Activated CD8-positive, alpha-beta memory T cell treated with anti-CD3 and anti-CD28 coated beads, Interleukin-2, amount 10 ng/mL, durations not matched to agents 7 days and 5 days (primary cell): ENCODE data around the gene PHC2. TPM values are rescaled to one million over a fixed set of nuclear protein-coding genes. Genes with fewer than 3 reads are reported as not detected.
A peak's percentile ranks its signal among the peaks of the same experiment; 100 is the strongest.

Experiments
- ATAC-seq: fragments of 150-1000 bp; cut with Tn5 transposase; one replicate; pipeline ENCODE4 v1.10.0; 2021; ENCODE audit warnings: moderate library complexity
- CTCF ChIA-PET: fragments of 350-600 bp; sonication (Branson Sonifier 250); formaldehyde crosslinking; loops from one replicate; lab custom pipeline; 2021; ENCODE audit warnings: antibody characterized with exemption; lab: Charles Lee
- DNase-seq: peaks from one replicate; pipeline ENCODE4 v3.0.0-alpha.2; 2020
- H3K27ac Mint-ChIP-seq: one replicate; pipeline ENCODE4 v1.8.0; 2021; ENCODE audit warnings: mild to moderate bottlenecking, mixed read lengths
- H3K27me3 Mint-ChIP-seq: one replicate; pipeline ENCODE4 v1.8.0; 2021; ENCODE audit warnings: mixed read lengths
- H3K36me3 Mint-ChIP-seq: one replicate; pipeline ENCODE4 v1.8.0; 2021; ENCODE audit warnings: mild to moderate bottlenecking, mixed read lengths
- H3K4me1 Mint-ChIP-seq: one replicate; pipeline ENCODE4 v1.8.0; 2021; ENCODE audit warnings: mixed read lengths
- H3K4me3 Mint-ChIP-seq: one replicate; pipeline ENCODE4 v1.8.0; 2021; ENCODE audit warnings: mild to moderate bottlenecking, moderate library complexity, mixed read lengths
- H3K9me3 Mint-ChIP-seq: one replicate; pipeline ENCODE4 v1.8.0; 2022; ENCODE audit warnings: low read depth, mixed read lengths
- total RNA-seq, 2 experiments: library from RNA; stranded (reverse); gene quantifications; one replicate each; pipeline ENCODE4 v1.2.3, GENCODE V29; 2021

The PHC2 gene
- total RNA-seq, 2 experiments from 2014 or later, result 36.4 to 43.0 TPM

- no peak for DNase-seq
- no peaks in the 10 kb centered on the region for H3K4me1 Mint-ChIP-seq
- CTCF ChIA-PET, result interaction anchor here (0.7 to 1.0 kb wide), 2 partner anchors 18 to 94 kb away, joined by 3 read pairs; no protein-coding TSS in a partner anchor
- no peak overlapping the region for H3K27ac Mint-ChIP-seq
- no peaks in the 10 kb centered on the region for H3K36me3 Mint-ChIP-seq
- peaks cover 40% of the 10 kb centered on the region for H3K27me3 Mint-ChIP-seq
- H3K4me3 Mint-ChIP-seq, result no peak overlapping the region
- ATAC-seq, result no peak
- no peaks in the 10 kb centered on the region for H3K9me3 Mint-ChIP-seq
These were observed 41.8 kb downstream of the PHC2 start for GRCh38 chr1:33388805-33389771.

- Mint-ChIP-seq H3K27ac (no peak overlapping the region), H3K36me3 (no peaks in the 10 kb centered on the region), H3K4me1 (no peaks in the 10 kb centered on the region), H3K27me3 (peaks cover 37% of the 10 kb centered on the region), H3K4me3 (no peak overlapping the region), H3K9me3 (no peaks in the 10 kb centered on the region)
- ATAC-seq (no peak), DNase-seq (no peak)
- CTCF ChIA-PET, result no interaction called here
These were observed 43.3 kb downstream of the PHC2 start for GRCh38 chr1:33387625-33388024.

DNA sequence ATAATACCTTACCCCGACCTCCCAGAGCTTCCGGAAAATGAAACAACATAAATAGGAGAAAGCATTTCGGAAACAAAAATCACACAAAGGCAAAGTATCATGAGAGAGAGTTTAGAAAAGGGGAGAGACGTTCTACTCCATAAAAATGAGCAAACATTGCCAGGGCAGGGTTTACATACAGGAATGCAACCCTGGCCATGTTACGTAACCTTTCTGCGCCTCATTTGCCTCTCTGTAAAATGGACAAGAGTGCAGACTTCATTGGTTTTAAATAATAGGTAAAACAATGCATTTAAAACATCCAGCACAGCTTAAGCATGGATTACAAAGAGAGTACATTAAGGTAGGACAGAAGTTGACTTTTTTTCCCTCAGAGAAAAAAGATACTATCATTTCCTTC lies 45.6 kb downstream of the PHC2 start:
- no peak overlapping the region for H3K27ac Mint-ChIP-seq
- CTCF ChIA-PET, result interaction anchor here (1.0 kb wide), 1 partner anchor 87 kb away, joined by 3 read pairs; no protein-coding TSS in a partner anchor
- no peaks in the 10 kb centered on the region for H3K9me3 Mint-ChIP-seq

DNA sequence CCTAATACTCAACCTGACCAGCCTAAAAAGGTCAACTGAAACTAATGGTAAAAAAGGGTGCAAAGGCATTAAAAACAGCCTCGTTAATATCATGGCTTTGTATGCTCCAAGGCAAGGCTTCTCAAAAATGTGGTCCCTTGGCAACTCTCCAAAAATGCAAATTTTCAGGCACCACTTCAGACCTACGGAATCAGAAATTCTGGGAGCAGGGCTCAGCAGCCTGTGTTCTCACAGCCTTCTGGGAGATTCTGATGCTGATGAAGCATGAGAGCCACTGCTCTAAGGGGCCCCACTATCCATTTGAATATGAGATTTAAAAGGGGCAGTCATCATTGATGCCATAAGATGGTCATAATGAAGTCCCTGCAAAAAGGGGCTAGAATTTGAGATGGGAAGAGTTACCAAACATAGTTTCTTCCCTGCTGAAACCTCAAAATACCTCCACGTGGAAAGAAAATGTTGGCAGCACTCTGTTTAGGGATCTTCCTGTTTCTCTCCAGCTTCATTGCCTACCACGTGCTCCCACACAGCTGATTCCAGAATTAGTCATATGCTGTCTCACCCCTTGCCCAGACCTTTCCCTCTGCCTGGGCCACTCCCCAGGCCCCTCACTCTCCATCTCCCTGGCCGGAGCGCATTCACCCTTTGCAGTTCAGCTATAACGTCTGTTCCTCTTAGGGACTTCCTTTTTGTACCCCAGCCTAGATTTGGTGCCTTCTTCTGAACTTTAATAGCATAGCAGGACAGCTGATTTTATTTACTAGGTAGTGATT lies 46.7 kb downstream of the PHC2 start:
- H3K4me1 Mint-ChIP-seq, result peaks cover 17% of the 10 kb centered on the region
- DNase-seq (peak; percentile 31), ATAC-seq (no peak)
- no peaks in the 10 kb centered on the region for H3K36me3 Mint-ChIP-seq
- no peaks in the 10 kb centered on the region for H3K9me3 Mint-ChIP-seq
- H3K27me3 Mint-ChIP-seq, result peaks cover 47% of the 10 kb centered on the region
- H3K4me3 Mint-ChIP-seq, result no peak overlapping the region
- no peak overlapping the region for H3K27ac Mint-ChIP-seq
- CTCF ChIA-PET, result interaction anchor here (1.0 kb wide), 1 partner anchor 86 kb away, joined by 3 read pairs; no protein-coding TSS in a partner anchor

More for the DNA sequence above, 45.6 kb downstream of the PHC2 start:
- H3K4me3 Mint-ChIP-seq, result no peak overlapping the region
- H3K4me1 Mint-ChIP-seq, result peaks cover 11% of the 10 kb centered on the region
- H3K36me3 Mint-ChIP-seq, result no peaks in the 10 kb centered on the region
- ATAC-seq, result no peak
- H3K27me3 Mint-ChIP-seq, result peaks cover 41% of the 10 kb centered on the region
- peak; percentile 14 for DNase-seq

GRCh38 chr1:33383489-33383888 lies 47.4 kb downstream of the PHC2 start:
- DNase-seq, result peak; percentile 2
- no peak overlapping the region for H3K4me3 Mint-ChIP-seq
- H3K9me3 Mint-ChIP-seq, result no peaks in the 10 kb centered on the region
- no peak overlapping the region for H3K27ac Mint-ChIP-seq
- ATAC-seq, result no peak
- peaks cover 49% of the 10 kb centered on the region for H3K27me3 Mint-ChIP-seq
- H3K4me1 Mint-ChIP-seq, result peaks cover 17% of the 10 kb centered on the region
- no peaks in the 10 kb centered on the region for H3K36me3 Mint-ChIP-seq
- CTCF ChIA-PET, result no interaction called here

GRCh38 chr1:33382661-33383415 lies 48.1 kb downstream of the PHC2 start:
- no peak for ATAC-seq
- CTCF ChIA-PET, result interaction anchor here (1.6 kb wide), 1 partner anchor 110 kb away, joined by 4 read pairs; no protein-coding TSS in a partner anchor
- Mint-ChIP-seq H3K27me3 (peaks cover 55% of the 10 kb centered on the region), H3K4me1 (peaks cover 17% of the 10 kb centered on the region), H3K27ac (no peak overlapping the region), H3K4me3 (no peak overlapping the region), H3K36me3 (no peaks in the 10 kb centered on the region), H3K9me3 (no peaks in the 10 kb centered on the region)
- peak; percentile 19 for DNase-seq

- no peak for ATAC-seq
- H3K4me1 Mint-ChIP-seq, result peaks cover 19% of the 10 kb centered on the region
- CTCF ChIA-PET, result interaction anchor here (1.6 kb wide), 1 partner anchor 109 kb away, joined by 4 read pairs; no protein-coding TSS in a partner anchor
- H3K27ac Mint-ChIP-seq, result no peak overlapping the region
- peaks cover 57% of the 10 kb centered on the region for H3K27me3 Mint-ChIP-seq
- no peak overlapping the region for H3K4me3 Mint-ChIP-seq
- H3K36me3 Mint-ChIP-seq, result no peaks in the 10 kb centered on the region
- peak; percentile 35 for DNase-seq
- H3K9me3 Mint-ChIP-seq, result no peaks in the 10 kb centered on the region
These were observed 48.9 kb downstream of the PHC2 start for GRCh38 chr1:33381977-33382376.

DNA sequence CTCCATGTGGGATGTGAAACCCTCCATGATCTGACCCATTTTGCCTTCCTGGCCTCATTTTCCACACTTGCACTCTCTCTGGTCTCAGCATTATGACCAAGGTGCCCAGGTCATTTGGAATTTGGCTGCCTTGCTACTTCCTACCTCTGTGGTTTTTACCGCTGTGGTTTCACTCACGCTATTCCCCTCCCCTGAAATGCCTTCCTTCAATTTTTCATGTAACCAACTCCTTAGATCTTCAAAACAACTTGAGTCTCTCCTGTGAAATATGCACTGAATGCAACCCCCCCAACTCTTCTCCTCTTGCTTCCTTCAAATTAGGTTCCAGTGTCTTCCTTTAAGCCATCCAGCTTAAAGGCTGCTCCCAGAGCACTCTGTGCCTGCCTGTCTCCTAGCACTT lies 50.1 kb downstream of the PHC2 start:
- Mint-ChIP-seq H3K9me3 (no peaks in the 10 kb centered on the region), H3K4me3 (no peak overlapping the region), H3K4me1 (peaks cover 21% of the 10 kb centered on the region), H3K27ac (no peak overlapping the region), H3K36me3 (no peaks in the 10 kb centered on the region), H3K27me3 (peaks cover 57% of the 10 kb centered on the region)
- no peak for DNase-seq
- CTCF ChIA-PET, result no interaction called here
- no peak for ATAC-seq

GRCh38 chr1:33379631-33380354 lies 51.1 kb downstream of the PHC2 start:
- CTCF ChIA-PET, result no interaction called here
- DNase-seq, result no peak
- Mint-ChIP-seq H3K27me3 (peaks cover 55% of the 10 kb centered on the region), H3K4me1 (peaks cover 21% of the 10 kb centered on the region), H3K36me3 (no peaks in the 10 kb centered on the region), H3K27ac (no peak overlapping the region), H3K9me3 (no peaks in the 10 kb centered on the region), H3K4me3 (no peak overlapping the region)
- no peak for ATAC-seq

DNA sequence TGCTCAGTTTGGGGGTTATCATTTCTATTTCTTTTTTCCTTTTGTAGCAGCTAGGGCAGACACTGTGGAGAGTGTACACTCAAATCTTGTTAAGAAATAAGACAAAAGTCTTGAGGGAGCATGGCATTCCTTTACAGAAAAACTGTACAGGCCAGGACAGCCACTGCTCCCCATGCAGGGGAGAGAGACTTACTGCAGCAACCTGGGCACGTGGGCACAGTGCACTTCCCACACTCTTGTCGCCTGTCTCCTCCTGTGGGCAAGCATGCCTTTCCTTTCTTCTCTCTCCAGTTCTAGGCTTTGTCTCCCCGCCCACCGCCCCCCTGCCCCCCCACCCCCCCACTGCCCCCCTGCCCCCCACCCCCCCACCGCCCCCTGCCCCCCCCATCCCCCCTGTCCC lies 51.9 kb downstream of the PHC2 start:
- Mint-ChIP-seq H3K27ac (no peak overlapping the region), H3K4me3 (no peak overlapping the region), H3K9me3 (no peaks in the 10 kb centered on the region), H3K27me3 (peaks cover 50% of the 10 kb centered on the region), H3K36me3 (no peaks in the 10 kb centered on the region), H3K4me1 (peaks cover 21% of the 10 kb centered on the region)
- CTCF ChIA-PET, result no interaction called here
- DNase-seq, result no peak
- ATAC-seq, result no peak

- Mint-ChIP-seq H3K27me3 (peaks cover 48% of the 10 kb centered on the region), H3K9me3 (no peaks in the 10 kb centered on the region), H3K27ac (no peak overlapping the region), H3K36me3 (no peaks in the 10 kb centered on the region), H3K4me3 (no peak overlapping the region), H3K4me1 (peaks cover 21% of the 10 kb centered on the region)
- CTCF ChIA-PET, result no interaction called here
- no peak for DNase-seq
- no peak for ATAC-seq
These were observed 52.4 kb downstream of the PHC2 start for GRCh38 chr1:33378524-33378923.

- Mint-ChIP-seq H3K4me3 (no peak overlapping the region), H3K9me3 (no peaks in the 10 kb centered on the region), H3K27ac (no peak overlapping the region), H3K36me3 (no peaks in the 10 kb centered on the region), H3K27me3 (peaks cover 40% of the 10 kb centered on the region), H3K4me1 (peaks cover 21% of the 10 kb centered on the region)
- ATAC-seq (no peak), DNase-seq (no peak)
- CTCF ChIA-PET, result no interaction called here
These were observed 53.1 kb downstream of the PHC2 start for GRCh38 chr1:33377756-33378155.
